GM20000 (cell line): ENCODE measurements around the gene IQCN.
A peak's percentile ranks its signal among the peaks of the same experiment; 100 is the strongest.

ENCODE experiments used
- DNase-seq: peaks from one replicate; pipeline ENCODE4 v3.0.0; 2012; ENCODE audit warnings: low spot score
- TF ChIP-seq, protein P1 (sequence below): IDR thresholded peaks from 2 replicates; pipeline ENCODE4 v1.5.1; 2012; ENCODE audit warnings: mild to moderate bottlenecking, control low read depth; ENCODE audit errors: extremely low read depth, missing control alignments

The IQCN gene

DNA sequence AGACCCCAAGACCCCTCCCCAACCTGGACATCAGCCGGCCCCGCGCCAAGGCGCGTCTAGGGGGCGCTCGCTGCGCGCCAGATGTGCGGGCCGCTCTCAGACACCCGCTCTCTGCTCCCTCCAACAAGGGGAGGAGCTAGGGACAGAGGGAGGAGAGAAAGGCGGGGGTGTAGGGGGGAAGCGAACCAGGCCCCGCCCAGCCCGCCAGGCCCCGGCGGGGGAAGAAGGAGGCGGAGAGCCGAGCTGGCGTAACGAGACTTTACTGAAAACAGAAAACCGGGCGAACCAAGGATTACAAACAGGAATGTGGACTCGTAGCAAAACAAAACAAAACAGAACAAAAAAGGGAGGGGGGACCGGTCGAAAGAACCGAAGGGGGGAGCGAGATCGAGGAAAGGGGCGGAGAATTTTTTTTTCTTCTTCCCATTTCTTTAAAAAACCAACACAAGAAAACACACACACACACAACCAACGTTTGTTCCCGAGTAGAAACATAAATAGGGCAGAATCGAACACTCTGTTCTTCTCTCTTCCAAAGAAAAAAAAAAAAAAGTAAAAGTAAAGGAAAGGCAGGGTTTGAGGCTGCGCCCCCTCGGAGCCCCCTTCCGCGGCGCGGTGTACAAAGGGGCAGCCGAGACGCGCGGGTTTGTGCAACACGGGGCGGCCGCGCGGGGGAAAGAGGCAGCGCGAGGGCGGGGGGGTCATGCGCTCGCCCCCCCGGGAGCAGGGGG, 5.4 kb upstream of the IQCN start:
- TF ChIP-seq, protein P1, sequence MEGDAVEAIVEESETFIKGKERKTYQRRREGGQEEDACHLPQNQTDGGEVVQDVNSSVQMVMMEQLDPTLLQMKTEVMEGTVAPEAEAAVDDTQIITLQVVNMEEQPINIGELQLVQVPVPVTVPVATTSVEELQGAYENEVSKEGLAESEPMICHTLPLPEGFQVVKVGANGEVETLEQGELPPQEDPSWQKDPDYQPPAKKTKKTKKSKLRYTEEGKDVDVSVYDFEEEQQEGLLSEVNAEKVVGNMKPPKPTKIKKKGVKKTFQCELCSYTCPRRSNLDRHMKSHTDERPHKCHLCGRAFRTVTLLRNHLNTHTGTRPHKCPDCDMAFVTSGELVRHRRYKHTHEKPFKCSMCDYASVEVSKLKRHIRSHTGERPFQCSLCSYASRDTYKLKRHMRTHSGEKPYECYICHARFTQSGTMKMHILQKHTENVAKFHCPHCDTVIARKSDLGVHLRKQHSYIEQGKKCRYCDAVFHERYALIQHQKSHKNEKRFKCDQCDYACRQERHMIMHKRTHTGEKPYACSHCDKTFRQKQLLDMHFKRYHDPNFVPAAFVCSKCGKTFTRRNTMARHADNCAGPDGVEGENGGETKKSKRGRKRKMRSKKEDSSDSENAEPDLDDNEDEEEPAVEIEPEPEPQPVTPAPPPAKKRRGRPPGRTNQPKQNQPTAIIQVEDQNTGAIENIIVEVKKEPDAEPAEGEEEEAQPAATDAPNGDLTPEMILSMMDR = peak; percentile 84
- DNase-seq = peak; percentile 97

DNA sequence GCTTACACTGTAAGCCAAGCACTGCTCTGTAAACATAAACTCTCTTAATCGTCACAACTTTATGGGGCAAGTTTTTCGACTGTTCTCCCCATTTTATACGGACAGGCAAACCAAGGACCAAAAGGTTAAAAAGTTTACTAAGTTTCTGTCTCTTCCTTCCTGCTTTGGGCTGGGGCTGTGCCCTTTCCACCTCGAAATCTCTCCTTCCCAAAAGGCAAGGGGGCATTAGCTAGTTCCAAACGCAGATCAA, 4.9 kb upstream of the IQCN start:
- no peak for DNase-seq
- TF ChIP-seq, protein P1 = no peak

DNA sequence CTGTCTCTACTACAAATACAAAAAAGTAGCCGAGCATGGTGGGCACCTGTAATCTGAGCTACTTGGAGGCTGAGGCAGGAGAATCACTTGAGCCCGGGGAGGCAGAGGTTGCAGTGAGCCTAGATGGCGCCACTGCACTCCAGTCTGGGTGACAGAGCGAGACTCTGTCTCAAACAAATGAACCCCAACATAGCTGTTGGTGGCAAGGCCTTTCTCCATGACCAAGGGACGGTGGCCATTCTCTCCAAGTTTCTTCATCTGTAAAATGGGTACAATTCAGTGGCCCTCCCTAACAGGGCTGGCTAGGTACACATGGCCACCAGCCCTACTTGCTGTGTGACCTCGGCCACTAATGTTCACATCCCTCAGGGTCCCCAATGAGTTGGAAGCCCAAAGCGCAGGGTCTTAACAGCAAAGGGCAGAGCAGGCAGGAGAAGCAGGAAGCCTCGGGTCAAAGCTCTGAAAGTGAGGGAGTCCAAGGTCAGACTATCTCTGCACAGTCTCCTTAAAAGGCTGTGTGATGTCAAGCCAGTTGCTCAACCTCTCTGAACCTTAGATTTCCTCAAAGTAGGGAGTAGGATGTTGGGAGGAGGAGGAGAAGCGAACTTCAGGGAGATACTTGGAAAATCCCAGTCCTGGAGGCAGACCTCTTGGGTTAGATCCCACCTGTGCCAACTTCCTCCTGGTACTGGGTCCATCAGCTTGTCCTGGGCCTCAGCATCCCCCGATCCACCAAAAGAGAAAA, 4.4 kb upstream of the IQCN start:
- TF ChIP-seq, protein P1 = peak; percentile 25
- DNase-seq = no peak

DNA sequence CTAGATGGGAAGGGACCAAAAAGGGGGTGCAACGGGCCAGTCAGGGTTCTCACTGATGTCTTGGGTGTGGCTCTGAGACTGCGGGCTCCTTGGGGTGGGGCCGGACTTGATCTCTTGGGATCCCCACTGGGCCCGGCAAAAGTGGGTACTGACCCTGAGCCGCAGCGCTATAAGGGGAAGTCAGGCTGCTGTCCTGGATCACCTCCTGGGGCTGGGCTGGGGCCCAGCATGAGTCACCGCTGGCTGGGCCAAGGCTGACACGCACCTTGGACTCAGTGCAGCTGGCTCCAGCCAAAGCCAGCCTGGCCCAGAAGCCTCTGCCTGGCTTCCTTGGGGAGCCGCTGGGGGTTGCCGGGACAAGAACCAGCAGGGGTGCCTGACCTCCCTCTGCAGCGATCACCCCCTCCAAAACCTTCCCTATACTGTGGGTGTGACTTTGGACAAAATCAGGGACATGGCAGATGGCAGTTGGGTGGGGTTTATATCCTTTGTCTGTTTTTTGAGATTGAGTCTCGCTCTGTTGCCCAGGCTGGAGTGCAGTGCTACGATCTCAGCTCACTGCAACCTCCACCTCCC, 617 bp upstream of the IQCN start:
- DNase-seq = no peak
- TF ChIP-seq, protein P1 = no peak

DNA sequence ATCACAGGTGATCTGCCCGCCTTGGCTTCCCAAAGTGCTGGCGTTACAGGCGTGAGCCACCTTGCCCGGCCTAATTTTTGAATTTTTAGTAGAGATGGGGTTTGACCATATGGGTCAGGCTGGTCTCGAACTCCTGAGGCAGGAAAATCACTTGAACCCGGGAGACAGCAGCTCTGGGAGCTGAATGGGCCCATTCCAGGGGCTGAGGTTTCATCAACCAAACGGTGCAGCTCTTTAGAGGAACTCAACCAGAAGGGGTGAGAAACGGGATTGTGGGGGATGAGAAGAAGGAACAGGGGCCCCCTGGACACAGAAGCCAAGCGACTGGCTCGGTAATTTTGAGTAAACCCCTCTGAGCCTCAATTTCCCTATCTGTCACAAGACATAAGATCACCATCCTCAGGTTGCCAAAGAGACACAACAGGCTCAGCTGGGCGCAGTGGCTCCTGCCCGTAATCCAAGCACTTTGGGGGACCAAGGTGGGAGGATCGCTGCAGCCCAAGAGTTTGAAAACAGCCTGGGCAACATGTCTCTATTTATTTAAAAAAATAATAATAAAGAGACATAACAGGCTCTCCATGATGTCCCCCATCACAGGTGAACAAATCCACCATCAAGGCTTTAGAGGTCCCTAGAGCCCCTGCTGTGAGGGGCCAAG, 562 bp downstream of the IQCN start:
- TF ChIP-seq, protein P1 = no peak
- no peak for DNase-seq

DNA sequence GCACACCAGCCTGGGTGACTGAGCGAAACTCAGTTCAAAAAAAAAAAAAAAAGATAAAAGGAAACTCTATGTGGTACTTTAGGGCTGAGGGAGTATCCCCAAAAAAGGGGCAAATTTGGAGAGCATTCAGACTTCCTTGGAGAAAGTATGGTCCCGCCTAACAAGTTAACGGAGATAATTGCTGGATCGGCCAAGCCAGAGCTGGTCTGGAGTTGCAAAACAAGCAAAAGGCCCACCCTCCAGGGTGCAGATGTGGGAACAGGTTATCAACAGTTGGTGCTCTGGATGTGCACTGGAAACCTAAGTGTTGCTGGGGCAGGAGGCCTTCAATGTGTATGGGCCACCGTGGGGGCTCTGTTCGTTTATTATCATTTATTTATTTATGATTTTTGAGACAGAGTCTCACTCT, 2.8 kb downstream of the IQCN start:
- no peak for DNase-seq
- TF ChIP-seq, protein P1 = no peak

DNA sequence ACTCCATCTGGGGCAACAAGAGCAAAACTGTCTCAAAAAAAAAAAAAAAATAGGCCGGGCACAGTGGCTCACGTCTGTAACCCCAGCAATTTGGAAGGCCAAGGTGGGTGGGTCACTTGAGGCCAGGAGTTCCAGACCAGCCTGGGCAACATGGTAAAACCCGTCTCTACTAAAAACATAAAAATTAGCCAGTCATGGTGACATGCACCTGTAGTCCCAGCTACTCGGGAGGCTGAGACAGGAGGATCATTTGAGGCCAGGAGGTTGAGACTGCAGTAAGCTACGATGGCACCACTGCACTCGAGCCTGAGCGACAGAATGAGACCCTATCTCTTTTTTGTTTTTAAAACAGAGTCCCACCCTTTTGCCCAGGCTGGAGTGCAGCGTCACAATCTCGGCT, 3.9 kb downstream of the IQCN start:
- DNase-seq = no peak
- TF ChIP-seq, protein P1 = no peak
